Neural cell (in vitro differentiated cells): Measurements from ENCODE around the gene HS6ST2. TPM values are rescaled to one million over a fixed set of nuclear protein-coding genes. Genes with fewer than 3 reads are reported as not detected.
A peak's percentile ranks its signal among the peaks of the same experiment; 100 is the strongest.

Experiments used
- H2AFZ ChIP-seq: fragments of 200-600, 300-800 bp; sonication (generic), shearing (Covaris generic); 2 replicates; pipeline ENCODE4 v1.6.0; 2014; ENCODE audit warnings: low read depth, mild to moderate bottlenecking, antibody characterized with exemption, low read length, moderate library complexity
- H3F3A ChIP-seq: fragments of 200-600 bp; shearing (Covaris generic); 2 replicates; pipeline ENCODE4 v1.6.1; 2016; ENCODE audit warnings: mild to moderate bottlenecking, moderate library complexity, mixed read lengths, antibody characterized with exemption, low read length; ENCODE audit not compliant: insufficient read depth, poor library complexity, severe bottlenecking
- H3K27ac ChIP-seq: fragments of 200-600, 300-800 bp; sonication (generic), shearing (Covaris generic); 2 replicates; pipeline ENCODE4 v1.5.1; 2014; ENCODE audit warnings: mild to moderate bottlenecking, low read length, moderate library complexity
- H3K27me3 ChIP-seq: fragments of 300-800, 200-600 bp; sonication (generic), shearing (Covaris generic); 2 replicates; pipeline ENCODE4 v1.6.0; 2014; ENCODE audit warnings: mild to moderate bottlenecking, low read depth, low read length, moderate library complexity; ENCODE audit not compliant: insufficient read depth
- H3K36me3 ChIP-seq: fragments of 300-800, 200-600 bp; sonication (generic), shearing (Covaris generic); 2 replicates; pipeline ENCODE4 v1.5.1; 2014; ENCODE audit warnings: mild to moderate bottlenecking, antibody characterized with exemption, low read length, moderate library complexity; ENCODE audit not compliant: insufficient read depth
- H3K4me2 ChIP-seq: fragments of 300-800, 200-600 bp; sonication (generic), shearing (Covaris generic); 2 replicates; pipeline ENCODE4 v1.6.0; 2014; ENCODE audit warnings: mild to moderate bottlenecking, low read length
- H3K4me3 ChIP-seq: fragments of 300-800, 200-600 bp; sonication (generic), shearing (Covaris generic); 2 replicates; pipeline ENCODE4 v1.5.1; 2014; ENCODE audit warnings: mild to moderate bottlenecking, low read length, moderate library complexity
- H3K79me2 ChIP-seq: fragments of 200-600 bp; shearing (Covaris generic); replicated peaks from 2 replicates; pipeline ENCODE4 v1.6.0; 2014; ENCODE audit warnings: mild to moderate bottlenecking, low read length, moderate library complexity; ENCODE audit not compliant: insufficient read depth
- H3K9ac ChIP-seq: fragments of 300-800, 200-600 bp; sonication (generic), shearing (Covaris generic); 2 replicates; pipeline ENCODE4 v1.6.1; 2016; ENCODE audit warnings: mild to moderate bottlenecking, low read length, mixed read lengths
- H3K9me2 ChIP-seq: fragments of 200-600 bp; shearing (Covaris generic); 2 replicates; pipeline ENCODE4 v1.6.1; 2016; ENCODE audit warnings: mild to moderate bottlenecking, low read length, mixed read lengths; ENCODE audit not compliant: insufficient read depth
- H3K9me3 ChIP-seq: fragments of 200-600, 300-800 bp; sonication (generic), shearing (Covaris generic); 2 replicates; pipeline ENCODE4 v1.6.1; 2016; ENCODE audit warnings: mild to moderate bottlenecking, mixed run types, low read length, moderate library complexity, mixed read lengths
- H4K20me1 ChIP-seq: fragments of 200-600 bp; shearing (Covaris generic); 2 replicates; pipeline ENCODE4 v1.6.1; 2016; ENCODE audit warnings: mild to moderate bottlenecking, mixed run types; ENCODE audit not compliant: insufficient read depth
- CTCF ChIP-seq: fragments of 450-650 bp; IDR thresholded peaks from 2 replicates; pipeline ENCODE4 v1.5.1; 2014; ENCODE audit warnings: antibody characterized with exemption, mild to moderate bottlenecking, moderate library complexity; ENCODE audit not compliant: poor library complexity, severe bottlenecking
- EP300 ChIP-seq: fragments of 450-650 bp; conservative IDR thresholded peaks from 2 replicates; pipeline ENCODE4 v1.6.1; 2014; ENCODE audit warnings: antibody characterized with exemption, mild to moderate bottlenecking, moderate library complexity; ENCODE audit not compliant: poor library complexity, severe bottlenecking
- EZH2 ChIP-seq: fragments of 200-600, 300-800 bp; shearing (Covaris generic), sonication (generic); IDR thresholded peaks from 2 replicates; pipeline ENCODE4 v1.6.1; 2014; ENCODE audit warnings: antibody characterized with exemption, low read length, borderline replicate concordance, mild to moderate bottlenecking; ENCODE audit not compliant: insufficient read depth, poor library complexity, severe bottlenecking
- MXI1 ChIP-seq: fragments of 450-650 bp; conservative IDR thresholded peaks from 2 replicates; pipeline ENCODE4 v1.6.1; 2014; ENCODE audit warnings: antibody characterized with exemption, mild to moderate bottlenecking; ENCODE audit not compliant: poor library complexity, severe bottlenecking
- POLR2AphosphoS5 ChIP-seq: IDR thresholded peaks from 2 replicates; pipeline ENCODE4 v1.6.1; 2012
- RAD21 ChIP-seq: fragments of 450-650 bp; conservative IDR thresholded peaks from 2 replicates; pipeline ENCODE4 v1.6.1; 2014; ENCODE audit warnings: antibody characterized with exemption, mild to moderate bottlenecking, moderate library complexity
- REST ChIP-seq: IDR thresholded peaks from 2 replicates; pipeline ENCODE4 v1.6.1; 2012; ENCODE audit warnings: borderline replicate concordance
- SMC3 ChIP-seq: fragments of 450-650 bp; conservative IDR thresholded peaks from 2 replicates; pipeline ENCODE4 v1.6.1; 2014; ENCODE audit warnings: antibody characterized with exemption, mild to moderate bottlenecking, moderate library complexity; ENCODE audit not compliant: poor library complexity
- TAF1 ChIP-seq: IDR thresholded peaks from 2 replicates; pipeline ENCODE4 v1.6.1; 2012; ENCODE audit warnings: low read depth
- polyA plus RNA-seq: library from polyadenylated mRNA; depleted of rRNA; stranded (reverse); fragments of >200 nt; gene quantifications from 2 replicates; pipeline ENCODE4 v1.2.3, GENCODE V29; 2014

Gene HS6ST2
- polyA plus RNA-seq, 1 donor from 2014 or later, result 43.0 TPM

- H3F3A ChIP-seq, result no peaks in the 10 kb centered on the region
- H3K79me2 ChIP-seq, result no peaks in the 10 kb centered on the region
- no peak overlapping the region for H3K4me2 ChIP-seq
- no peak overlapping the region for H3K27ac ChIP-seq
- H3K9me2 ChIP-seq, result no peaks in the 10 kb centered on the region
- H3K36me3 ChIP-seq, result no peaks in the 10 kb centered on the region
- no peak overlapping the region for H3K9ac ChIP-seq
- no peaks in the 10 kb centered on the region for H4K20me1 ChIP-seq
- H3K27me3 ChIP-seq, result no peaks in the 10 kb centered on the region
- TF ChIP-seq MXI1, result no peak
- TF ChIP-seq EP300, result no peak
- TF ChIP-seq RAD21, result peak; percentile 77
- TF ChIP-seq CTCF, result peak; percentile 79
- TF ChIP-seq EZH2, result no peak
- peak; percentile 77 for TF ChIP-seq SMC3
- TF ChIP-seq TAF1, result no peak
- no peak overlapping the region for H2AFZ ChIP-seq
- no peak overlapping the region for H3K4me3 ChIP-seq
- no peaks in the 10 kb centered on the region for H3K9me3 ChIP-seq
Measured at GRCh38 chrX:132740316-132741123, 217.9 kb downstream of the HS6ST2 start.

- H4K20me1 ChIP-seq, result no peaks in the 10 kb centered on the region
- no peaks in the 10 kb centered on the region for H3K79me2 ChIP-seq
- no peak overlapping the region for H3K9ac ChIP-seq
- H3K36me3 ChIP-seq, result no peaks in the 10 kb centered on the region
- no peaks in the 10 kb centered on the region for H3K27me3 ChIP-seq
- TF ChIP-seq EP300 (no peak), MXI1 (no peak), TAF1 (no peak), POLR2AphosphoS5 (no peak), EZH2 (no peak), RAD21 (no peak), SMC3 (no peak)
- H3K9me3 ChIP-seq, result no peaks in the 10 kb centered on the region
- H3F3A ChIP-seq, result no peaks in the 10 kb centered on the region
- no peak overlapping the region for H3K27ac ChIP-seq
- H3K4me3 ChIP-seq, result no peak overlapping the region
- no peak overlapping the region for H2AFZ ChIP-seq
- no peaks in the 10 kb centered on the region for H3K9me2 ChIP-seq
- no peak overlapping the region for H3K4me2 ChIP-seq
Measured at GRCh38 chrX:132738951-132739350, 219.5 kb downstream of the HS6ST2 start.

- Histone ChIP-seq H3F3A (no peaks in the 10 kb centered on the region), H3K4me2 (no peak overlapping the region), H4K20me1 (no peaks in the 10 kb centered on the region), H3K4me3 (no peak overlapping the region), H3K79me2 (no peaks in the 10 kb centered on the region), H3K36me3 (no peaks in the 10 kb centered on the region), H3K9ac (no peak overlapping the region), H3K27ac (no peak overlapping the region), H3K9me3 (no peaks in the 10 kb centered on the region), H3K27me3 (no peaks in the 10 kb centered on the region), H2AFZ (no peak overlapping the region), H3K9me2 (no peaks in the 10 kb centered on the region)
- TF ChIP-seq SMC3 (no peak), TAF1 (no peak), MXI1 (no peak), RAD21 (no peak), EP300 (no peak), REST (no peak)
Measured at GRCh38 chrX:132737743-132738142, 220.7 kb downstream of the HS6ST2 start.
